Measurements from ENCODE around the gene ABLIM2.
A peak's percentile ranks its signal among the peaks of the same experiment; 100 is the strongest.

ABLIM2 gene

DNA sequence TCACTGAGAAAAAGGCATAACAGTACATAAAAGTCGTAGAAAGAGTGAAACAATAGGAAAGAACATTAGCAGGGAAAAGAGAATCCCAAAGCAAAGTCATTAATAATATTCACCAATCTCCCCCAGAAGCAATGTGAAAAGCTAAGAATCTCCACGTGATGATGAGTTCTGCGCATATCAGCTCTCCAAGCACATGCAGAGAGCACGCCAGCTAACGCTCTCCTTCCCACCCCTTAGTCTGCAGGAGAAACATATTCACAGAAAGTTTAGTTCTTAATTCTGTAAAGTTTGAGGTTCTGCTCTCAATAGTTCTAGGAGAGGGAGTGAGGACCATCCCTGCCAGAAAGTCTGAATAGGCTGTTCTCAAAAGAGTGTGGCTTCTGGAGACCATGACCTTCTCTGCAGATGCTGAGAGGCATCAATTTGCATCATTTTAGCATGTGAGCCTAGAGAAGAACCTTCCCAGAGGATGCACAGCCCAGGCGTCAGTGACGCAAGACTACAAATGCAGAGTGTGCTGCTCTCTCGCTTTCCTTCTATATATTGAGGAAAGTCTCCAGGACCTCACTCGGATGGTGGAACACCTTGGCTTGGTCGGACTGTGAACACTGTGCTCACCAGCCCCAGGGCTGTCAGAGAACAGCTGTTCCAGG is 167.7 kb downstream of the ABLIM2 start:
- TF ChIP-seq, protein P1, sequence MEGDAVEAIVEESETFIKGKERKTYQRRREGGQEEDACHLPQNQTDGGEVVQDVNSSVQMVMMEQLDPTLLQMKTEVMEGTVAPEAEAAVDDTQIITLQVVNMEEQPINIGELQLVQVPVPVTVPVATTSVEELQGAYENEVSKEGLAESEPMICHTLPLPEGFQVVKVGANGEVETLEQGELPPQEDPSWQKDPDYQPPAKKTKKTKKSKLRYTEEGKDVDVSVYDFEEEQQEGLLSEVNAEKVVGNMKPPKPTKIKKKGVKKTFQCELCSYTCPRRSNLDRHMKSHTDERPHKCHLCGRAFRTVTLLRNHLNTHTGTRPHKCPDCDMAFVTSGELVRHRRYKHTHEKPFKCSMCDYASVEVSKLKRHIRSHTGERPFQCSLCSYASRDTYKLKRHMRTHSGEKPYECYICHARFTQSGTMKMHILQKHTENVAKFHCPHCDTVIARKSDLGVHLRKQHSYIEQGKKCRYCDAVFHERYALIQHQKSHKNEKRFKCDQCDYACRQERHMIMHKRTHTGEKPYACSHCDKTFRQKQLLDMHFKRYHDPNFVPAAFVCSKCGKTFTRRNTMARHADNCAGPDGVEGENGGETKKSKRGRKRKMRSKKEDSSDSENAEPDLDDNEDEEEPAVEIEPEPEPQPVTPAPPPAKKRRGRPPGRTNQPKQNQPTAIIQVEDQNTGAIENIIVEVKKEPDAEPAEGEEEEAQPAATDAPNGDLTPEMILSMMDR (conservative IDR thresholded peaks at IDR 0.05; ENCODE audit: low read depth, low read length), result no peak
- no peak for DNase-seq (ENCODE audit: low read depth)
- H3K4me3 ChIP-seq (ENCODE audit: low read length), result no peak overlapping the region

DNA sequence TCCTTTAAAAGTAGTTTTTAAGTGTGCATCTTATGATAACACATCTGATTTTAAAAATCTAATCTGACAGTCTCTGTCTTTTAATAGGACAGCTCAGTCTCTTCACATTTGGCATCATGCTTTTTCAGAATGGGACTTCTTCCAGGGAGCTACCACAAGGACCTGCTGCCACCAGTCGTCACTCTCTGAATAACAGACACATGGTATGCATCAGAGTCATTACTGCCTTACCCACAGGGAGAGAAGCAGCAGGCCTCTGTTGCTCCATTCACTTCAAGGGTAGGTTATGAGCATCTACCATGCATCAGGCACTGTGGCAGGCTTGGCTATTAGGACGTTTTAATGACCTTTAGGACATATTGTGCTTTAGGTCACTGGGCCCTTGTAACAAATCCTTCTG is 169.0 kb downstream of the ABLIM2 start:
- H3K4me3 ChIP-seq (ENCODE audit: low read length), result no peak overlapping the region
- TF ChIP-seq, protein P1 (conservative IDR thresholded peaks at IDR 0.05; ENCODE audit: low read depth, low read length), result no peak
- DNase-seq (ENCODE audit: low read depth), result no peak

DNA sequence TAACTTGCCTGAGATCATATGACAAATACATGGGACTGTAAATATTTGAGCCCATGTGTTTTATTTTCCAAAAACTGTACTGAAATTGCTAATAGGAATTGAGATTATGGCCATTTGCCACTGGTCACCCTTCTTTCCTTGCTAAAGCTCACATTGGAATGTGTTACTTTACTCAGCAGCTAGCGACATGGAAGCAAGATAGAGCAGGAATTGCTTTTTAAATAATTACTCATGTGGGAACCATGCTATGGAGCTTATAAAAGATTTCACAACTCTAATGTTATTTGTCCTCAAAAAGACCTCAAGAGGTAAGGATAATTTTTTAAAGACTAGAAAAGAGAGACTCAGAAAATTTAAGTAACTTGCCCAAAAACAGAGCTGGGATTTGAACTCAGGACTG is 170.2 kb downstream of the ABLIM2 start:
- DNase-seq (ENCODE audit: low read depth), result no peak
- H3K4me3 ChIP-seq (ENCODE audit: low read length), result no peak overlapping the region
- TF ChIP-seq, protein P1 (conservative IDR thresholded peaks at IDR 0.05; ENCODE audit: low read depth, low read length), result no peak

DNA sequence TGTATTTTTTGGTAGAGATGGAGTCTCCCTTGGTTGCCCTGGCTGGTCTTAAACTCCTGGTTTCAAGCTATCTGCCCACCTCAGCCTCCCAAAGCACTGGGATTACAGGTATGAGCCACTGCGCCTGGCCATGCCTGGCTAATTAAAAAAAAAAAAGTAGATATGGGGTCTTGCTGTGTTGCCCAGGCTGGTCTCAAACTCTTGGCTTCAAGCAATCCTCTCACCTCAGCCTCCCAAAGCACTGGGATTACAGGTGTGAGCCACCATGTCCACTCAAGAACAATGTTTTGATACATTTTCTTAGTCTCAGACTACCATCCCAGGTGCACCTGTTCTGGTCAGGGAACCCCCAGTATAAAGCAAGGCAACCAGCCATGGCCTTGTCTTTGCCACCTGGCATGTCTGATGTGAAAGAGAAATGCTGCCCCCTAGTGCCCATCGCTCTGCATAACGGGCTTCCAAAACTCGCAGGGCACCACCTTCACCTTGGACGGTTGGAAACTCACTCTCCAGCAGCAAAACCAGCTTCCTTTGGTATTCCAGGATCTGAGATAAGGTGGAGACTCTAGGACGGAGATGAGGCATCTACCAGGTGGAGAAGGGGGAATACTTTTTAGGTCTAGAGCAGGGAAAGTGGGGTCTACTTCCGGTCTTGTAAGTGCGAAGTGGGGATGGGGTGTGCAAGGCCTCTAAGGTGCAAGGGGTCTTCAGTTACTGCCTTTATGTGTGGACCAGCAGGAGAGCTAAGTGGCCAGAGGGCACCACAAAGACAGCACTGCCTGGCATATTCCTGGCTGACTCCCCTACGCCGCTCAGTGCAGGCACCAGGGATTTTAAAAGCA is 171.2 kb downstream of the ABLIM2 start:
- TF ChIP-seq, protein P1 (conservative IDR thresholded peaks at IDR 0.05; ENCODE audit: low read depth, low read length), result peak; percentile 91
- no peak for DNase-seq (ENCODE audit: low read depth)
- H3K4me3 ChIP-seq (ENCODE audit: low read length), result no peak overlapping the region

DNA sequence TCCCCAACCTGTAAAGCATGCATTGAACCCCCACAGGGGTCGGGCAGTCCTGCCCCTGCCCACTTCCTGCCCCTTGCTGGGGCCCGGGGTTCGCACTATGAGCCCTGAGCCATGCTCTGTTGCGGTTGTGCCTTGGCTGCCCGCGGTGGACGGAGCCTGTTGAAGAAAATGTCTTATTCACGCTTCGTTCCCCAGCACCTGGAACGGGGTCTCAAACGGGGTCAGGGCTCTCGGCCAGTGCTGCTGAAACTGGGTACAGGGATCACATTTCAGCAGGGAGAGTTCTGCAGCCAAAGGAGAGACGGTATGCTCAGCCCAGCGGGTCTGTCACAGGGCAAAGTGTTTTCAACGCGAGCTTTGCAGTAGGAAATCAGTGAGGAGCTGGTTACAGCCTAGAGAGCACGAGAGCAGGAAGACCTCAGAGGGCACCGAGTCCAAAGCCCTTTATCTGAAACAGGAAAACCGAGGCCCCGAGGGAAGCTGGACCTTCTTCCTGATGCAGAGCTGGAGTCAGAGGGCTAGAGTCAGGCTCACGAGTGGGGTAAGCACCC is 172.6 kb downstream of the ABLIM2 start:
- DNase-seq (ENCODE audit: low read depth), result no peak
- no peak overlapping the region for H3K4me3 ChIP-seq (ENCODE audit: low read length)
- TF ChIP-seq, protein P1 (conservative IDR thresholded peaks at IDR 0.05; ENCODE audit: low read depth, low read length), result no peak

DNA sequence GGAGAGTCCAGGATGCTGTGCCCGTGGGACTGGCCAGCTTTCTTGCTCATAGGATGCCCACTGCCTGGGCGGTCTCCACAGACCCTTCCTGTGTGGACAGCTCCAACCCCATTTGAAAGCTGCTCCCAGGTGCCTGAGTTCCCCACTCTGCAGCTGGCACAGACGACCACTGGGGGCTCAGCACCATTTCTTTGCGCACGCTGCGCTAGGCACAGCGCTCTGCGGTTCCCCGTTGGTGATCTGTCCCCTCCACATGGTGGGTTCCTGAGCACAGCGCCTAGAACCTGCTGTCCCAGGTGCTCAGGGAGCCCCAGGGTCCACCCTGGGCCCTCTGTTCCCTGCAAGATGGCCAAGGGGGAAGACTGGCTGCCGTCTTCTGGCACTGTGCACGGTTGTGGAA is 173.5 kb downstream of the ABLIM2 start:
- no peak overlapping the region for H3K4me3 ChIP-seq (ENCODE audit: low read length)
- DNase-seq (ENCODE audit: low read depth), result no peak
- TF ChIP-seq, protein P1 (conservative IDR thresholded peaks at IDR 0.05; ENCODE audit: low read depth, low read length), result no peak

Measured in retinal pigment epithelial cell (primary cell).